HG03159 (cell line): ENCODE results near the gene SYT14.

ENCODE experiments used
- ATAC-seq: cut with Tn5 transposase; IDR thresholded peaks from one replicate; pipeline ENCODE4 v1.9.1; 2021; ENCODE audit warnings: mild to moderate bottlenecking, moderate library complexity; ENCODE audit not compliant: unreplicated experiment

SYT14 gene

DNA sequence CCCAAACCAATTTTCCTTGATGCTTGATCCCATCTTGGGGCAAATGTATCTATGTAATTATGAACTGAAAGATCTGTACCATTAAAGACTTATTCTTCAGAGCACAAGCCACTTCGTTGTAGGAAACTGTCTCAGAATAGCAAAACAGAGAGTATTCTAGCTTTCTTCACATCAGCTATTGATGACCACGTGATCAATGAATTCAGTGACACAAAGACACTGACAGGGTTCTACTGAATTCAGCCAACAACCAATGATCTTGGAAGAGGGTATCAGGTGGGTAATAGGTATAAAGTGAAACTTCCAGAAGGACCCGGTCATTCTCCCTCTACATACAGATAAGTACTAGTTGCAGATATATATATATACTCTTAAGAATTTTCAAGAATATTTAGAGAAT is 260.8 kb downstream of the SYT14 start:
- no peak for ATAC-seq

GRCh38 chr1:210200124-210200736 is 262.2 kb downstream of the SYT14 start:
- ATAC-seq: no peak

GRCh38 chr1:210201681-210202080 is 263.7 kb downstream of the SYT14 start:
- no peak for ATAC-seq

GRCh38 chr1:210207597-210208450 is 269.8 kb downstream of the SYT14 start:
- no peak for ATAC-seq

DNA sequence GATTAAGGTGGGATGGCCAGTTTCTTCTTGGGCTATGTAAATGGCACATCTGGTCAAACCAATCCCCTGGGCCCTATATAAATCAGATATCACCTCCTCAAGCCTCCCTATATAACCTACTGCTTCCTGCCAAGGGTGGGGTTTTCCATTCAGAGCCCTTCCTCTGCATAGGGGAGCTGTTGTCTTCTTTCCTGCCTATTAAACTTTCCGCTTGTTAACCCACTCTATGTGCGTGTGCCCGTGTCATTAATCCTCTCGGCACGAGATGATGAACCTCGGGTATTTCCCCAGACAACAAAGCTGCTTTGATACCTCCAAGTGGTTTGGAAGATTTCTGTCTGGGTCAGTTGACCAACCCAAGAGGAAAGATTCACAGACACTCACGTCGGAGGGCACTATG is 275.3 kb downstream of the SYT14 start:
- no peak for ATAC-seq

DNA sequence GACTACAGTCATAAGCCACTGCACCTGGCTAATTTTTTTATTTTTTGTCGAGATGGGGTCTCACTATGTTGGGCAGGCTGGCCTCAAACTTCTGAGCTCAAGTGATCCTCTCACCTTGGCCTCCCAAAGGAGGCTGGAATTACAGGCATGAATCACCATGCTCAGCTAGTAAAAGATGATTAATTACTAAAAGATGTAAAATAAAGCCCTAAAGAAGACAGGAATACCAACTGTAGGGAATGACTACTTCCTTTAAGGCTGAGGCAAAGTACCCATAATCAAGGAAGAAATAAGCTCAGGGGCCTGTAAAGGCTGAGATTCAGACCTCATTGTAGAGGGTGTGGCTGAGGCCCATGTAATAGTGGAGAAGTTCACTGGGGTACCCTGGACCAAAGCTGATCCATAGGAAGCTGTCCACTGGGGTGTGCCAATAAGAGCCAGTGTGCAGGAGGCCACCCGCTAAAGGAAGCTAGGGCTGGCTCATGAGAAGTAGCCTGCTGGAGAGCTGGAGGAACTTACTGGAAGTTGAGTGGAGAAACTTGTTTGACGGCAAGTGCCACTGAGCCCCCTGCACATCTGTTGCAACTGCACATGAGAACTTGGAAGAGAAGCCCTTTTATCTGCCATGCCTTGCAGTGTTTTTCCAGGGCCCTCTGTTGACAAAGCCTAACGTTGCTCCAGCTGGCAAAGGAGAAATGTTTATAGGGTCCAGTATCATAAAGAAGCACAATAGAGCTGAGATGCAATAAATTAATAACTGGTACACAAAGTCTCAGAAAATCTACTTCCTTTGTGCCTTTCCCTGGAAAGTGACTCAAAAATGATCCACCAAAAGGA is 276.8 kb downstream of the SYT14 start:
- no peak for ATAC-seq

DNA sequence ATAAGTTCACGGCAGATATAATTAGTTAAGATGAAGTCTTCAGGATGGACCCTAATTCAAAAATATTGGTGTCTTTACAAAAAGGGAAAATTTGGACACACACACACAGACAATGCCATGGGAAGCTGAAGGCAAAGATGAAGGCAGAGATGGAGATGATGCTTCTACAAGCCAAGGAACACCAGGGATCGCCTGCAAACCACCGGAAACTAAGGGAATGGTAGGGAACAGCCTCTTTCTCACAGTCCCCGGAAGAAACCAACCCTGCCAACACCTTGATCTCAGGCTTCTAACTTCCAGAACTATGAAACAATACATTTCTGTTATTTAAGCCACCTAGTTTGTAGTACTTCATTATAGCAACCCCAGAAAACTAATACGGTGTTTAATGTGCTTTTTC is 279.5 kb downstream of the SYT14 start:
- ATAC-seq: no peak

- no peak for ATAC-seq
Observed at GRCh38 chr1:210218047-210218446, 280.0 kb downstream of the SYT14 start.
